NT2/D1 (cell line): Measurements from ENCODE around the gene TAF11.

Experiments used
- SUZ12 ChIP-seq: IDR thresholded peaks from 2 replicates; pipeline ENCODE4 v1.6.1; 2011; ENCODE audit not compliant: insufficient read length, insufficient read depth; ENCODE audit errors: extremely low read depth
- YY1 ChIP-seq: IDR thresholded peaks from 2 replicates; pipeline ENCODE4 v1.6.1; 2011; ENCODE audit not compliant: insufficient read length, insufficient read depth
- ZNF274 ChIP-seq: IDR thresholded peaks from 2 replicates; pipeline ENCODE4 v1.6.1; 2011; ENCODE audit warnings: mild to moderate bottlenecking, low read depth, low read length

DNA sequence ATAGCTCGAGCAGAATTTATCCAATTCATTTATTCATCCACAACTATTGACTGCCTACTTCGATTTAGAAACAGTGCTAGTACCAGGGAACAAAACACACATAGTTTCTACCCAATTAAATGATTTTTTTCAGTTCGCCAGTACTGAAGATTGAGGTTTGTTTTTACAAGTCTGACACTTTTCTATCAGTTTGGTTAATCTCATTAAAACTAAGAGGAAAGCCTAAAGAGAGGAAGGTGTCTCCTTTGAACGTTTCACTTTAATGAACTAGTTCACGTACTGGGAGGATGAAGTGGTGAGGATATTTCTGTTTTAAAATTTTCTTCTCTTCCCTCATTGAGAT, 643 bp upstream of the TAF11 start:
- TF ChIP-seq SUZ12 (no peak), YY1 (no peak), ZNF274 (no peak)
